Neural progenitor cell (in vitro differentiated cells): ENCODE results near the gene COA8.

Source experiments
- EZH2 ChIP-seq: fragments of 200-600 bp; sonication (generic); IDR thresholded peaks from 2 replicates; pipeline ENCODE4 v1.6.1; 2017; ENCODE audit warnings: antibody characterized with exemption, mild to moderate bottlenecking, moderate library complexity
- EZH2phosphoT487 ChIP-seq: fragments of 200-600 bp; sonication (generic); IDR thresholded peaks from 2 replicates; pipeline ENCODE4 v1.6.1; 2017; ENCODE audit warnings: antibody characterized with exemption

GRCh38 chr14:103531421-103532215, 31.1 kb upstream of the COA8 start:
- TF ChIP-seq EZH2 (no peak), EZH2phosphoT487 (no peak)
